Measurements from ENCODE around the gene PARD6G.

GRCh38 chr18:80203249-80203648 is 44.1 kb downstream of the PARD6G start:
- no peak for TF ChIP-seq EZH2phosphoT487 (IDR thresholded peaks at IDR 0.05; ENCODE audit: insufficient read depth, low read depth)
- no peak for TF ChIP-seq EZH2 (IDR thresholded peaks at IDR 0.05; ENCODE audit: insufficient read depth, poor library complexity, severe bottlenecking)

Data from GM23248 (cell line).